GM19463 (cell line): ENCODE data around the gene CTNND2.

Experiments used
- ATAC-seq: cut with Tn5 transposase; IDR thresholded peaks from one replicate; pipeline ENCODE4 v1.9.1; 2021; ENCODE audit warnings: mild to moderate bottlenecking, moderate library complexity; ENCODE audit not compliant: unreplicated experiment

CTNND2 gene

DNA sequence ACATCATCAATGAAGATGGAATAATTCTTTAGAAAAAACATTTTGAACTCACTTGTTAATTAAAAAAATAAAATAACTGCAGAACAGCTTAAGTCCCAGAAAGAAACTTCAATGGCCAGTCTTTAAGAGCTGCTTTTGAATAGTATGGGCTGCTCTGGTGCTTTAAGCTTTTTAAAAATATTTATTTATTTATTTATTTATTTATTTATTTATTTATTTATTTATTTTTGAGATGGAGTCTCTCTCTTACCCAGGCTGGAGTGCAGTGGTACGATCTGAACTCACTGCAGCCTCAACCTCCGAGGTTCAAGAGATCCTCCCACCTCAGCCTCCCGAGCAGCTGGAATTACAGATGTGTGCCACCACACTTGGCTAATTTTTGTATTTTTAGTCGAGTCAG lies 626.9 kb downstream of the CTNND2 start:
- no peak for ATAC-seq

DNA sequence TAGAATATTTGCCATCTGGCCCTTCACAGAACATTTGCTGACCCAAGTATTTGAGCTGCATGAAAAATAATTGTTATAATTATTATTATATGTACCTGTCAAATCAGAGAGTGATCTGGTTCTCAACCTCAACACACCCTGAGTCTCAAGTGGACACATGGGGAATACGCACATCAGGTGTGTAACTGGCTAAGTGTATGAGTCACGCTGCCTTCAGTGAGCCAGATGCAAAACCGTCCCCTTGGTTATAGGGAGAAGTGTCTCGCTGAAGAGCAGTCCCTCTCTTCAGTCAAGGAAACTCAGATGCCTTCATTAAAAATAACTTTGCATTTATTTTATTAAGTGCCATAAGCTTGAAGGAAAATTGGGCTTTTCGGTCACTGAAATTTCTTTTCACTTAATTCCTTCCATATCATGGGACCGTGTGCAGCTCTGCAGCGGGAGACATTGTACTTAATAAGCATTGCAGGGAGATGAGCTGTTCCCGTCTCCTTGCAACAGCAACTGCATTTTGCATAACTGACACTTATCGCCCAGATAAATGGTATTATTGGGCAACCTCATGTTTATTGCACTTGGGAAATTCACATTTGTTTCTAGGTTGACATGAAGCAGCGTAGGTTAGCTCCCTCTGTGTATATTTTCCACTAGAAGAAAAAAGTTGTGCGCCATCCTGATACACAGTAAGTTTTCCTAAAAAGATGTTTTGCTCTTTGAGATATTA lies 630.9 kb downstream of the CTNND2 start:
- no peak for ATAC-seq

DNA sequence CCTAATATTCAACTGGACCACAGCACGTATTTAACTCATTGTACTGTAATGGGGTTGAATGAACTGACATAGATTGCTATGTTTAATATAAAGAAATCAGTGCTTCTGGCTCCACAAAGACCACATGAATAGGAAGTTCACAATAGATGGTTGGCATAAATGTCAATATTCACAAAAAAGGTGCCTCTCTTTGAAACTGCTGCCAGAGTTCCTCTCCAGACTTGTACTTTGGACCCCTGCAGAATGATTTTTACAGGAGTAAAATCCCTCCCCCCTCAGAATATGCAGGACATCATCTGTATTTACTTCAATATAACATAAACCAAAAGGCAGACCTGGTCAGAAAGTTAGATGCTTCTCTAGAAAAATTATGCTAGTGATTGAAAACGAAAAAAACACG lies 634.7 kb downstream of the CTNND2 start:
- no peak for ATAC-seq

DNA sequence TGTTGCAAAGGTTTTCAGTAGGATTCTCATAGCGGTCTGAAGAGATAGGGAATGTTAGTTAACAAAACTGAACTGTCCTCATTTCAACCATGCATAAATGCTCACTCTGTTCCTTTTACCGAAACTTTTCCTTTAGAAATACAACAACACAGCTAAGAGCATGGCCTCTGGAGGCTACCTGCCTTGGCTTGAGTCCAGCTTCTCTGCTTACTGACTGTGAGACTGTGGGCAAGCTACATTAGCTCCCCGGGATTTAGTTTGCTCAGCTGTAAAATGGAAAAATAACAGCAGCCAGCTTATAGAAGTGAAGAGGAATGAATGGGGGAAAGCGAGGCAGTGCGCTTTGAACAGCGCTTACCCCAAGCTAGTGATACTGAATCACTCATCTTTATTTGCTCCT lies 635.4 kb downstream of the CTNND2 start:
- ATAC-seq, result no peak

DNA sequence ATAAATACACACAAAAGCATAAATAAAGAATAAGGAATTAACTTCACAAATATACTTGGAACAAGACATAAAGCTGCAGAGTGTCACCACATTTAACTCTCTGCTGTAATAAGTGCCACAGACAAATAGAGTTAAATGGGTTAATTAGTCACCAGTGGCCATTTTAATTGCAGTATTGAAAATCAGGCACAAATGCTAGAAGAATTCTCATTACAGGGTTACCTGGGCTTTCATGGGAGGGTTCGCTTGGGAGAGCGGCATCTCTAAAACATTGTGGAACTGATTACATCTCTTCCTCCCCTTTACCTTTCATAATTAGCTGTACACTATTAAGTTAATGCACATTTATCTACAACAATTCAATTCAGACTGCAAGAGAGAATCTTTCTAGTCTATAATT lies 637.9 kb downstream of the CTNND2 start:
- no peak for ATAC-seq

DNA sequence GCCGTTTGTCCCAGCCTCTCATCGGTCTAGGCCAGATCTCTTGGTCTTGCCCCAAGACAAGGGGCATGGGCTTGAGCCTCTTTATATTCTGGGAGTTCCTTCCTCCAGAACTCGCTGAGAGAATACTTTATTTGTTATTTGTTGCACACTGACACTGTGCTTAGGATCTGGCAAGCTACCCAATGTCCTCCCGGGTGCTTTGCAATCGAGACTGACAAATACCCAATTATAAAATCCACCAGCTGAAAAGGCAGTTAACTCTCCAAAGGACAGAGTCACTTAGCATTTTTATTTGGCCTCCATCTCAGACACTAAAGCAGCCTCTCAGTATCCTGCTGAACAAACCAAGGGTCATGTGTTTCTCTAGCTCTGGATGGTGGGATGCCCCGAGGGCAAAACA lies 643.0 kb downstream of the CTNND2 start:
- ATAC-seq, result no peak

DNA sequence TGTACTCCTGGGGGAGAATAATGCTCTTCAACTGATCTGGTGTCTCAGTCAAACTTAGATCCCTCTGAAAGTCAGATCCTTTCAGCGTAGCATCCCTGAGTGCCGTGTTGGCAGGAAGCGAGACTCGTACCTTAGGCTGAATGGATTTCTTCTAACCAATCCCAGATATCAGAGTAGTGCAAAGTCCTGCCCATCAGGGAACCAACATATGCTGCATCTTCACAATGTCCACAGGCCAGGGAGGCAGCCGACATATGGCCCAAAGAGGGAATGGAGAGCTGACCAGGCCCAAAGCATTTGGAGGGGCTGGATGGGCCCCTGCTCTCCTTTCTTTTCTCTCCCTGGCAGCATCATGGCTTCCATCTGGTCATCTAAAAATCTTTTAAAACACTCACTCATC lies 646.2 kb downstream of the CTNND2 start:
- ATAC-seq, result no peak

DNA sequence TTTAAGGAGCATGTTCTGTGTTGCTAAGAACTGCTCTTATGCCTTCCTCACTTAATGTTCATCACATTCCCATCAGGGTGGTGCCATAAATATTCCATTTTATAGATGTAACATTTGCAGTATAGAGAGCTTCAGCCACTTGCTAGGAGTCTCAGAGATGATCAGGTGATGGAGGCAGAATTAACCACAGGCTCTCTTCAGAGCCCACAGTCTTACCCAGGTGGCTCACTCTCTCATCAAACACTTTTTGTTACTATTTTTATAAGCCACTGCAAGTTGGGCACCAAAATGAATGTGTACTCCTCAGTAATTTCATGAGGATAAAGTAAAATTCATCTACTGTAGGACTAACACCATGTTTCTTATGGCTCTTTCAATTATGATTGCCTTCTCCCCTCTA lies 651.7 kb downstream of the CTNND2 start:
- no peak for ATAC-seq

DNA sequence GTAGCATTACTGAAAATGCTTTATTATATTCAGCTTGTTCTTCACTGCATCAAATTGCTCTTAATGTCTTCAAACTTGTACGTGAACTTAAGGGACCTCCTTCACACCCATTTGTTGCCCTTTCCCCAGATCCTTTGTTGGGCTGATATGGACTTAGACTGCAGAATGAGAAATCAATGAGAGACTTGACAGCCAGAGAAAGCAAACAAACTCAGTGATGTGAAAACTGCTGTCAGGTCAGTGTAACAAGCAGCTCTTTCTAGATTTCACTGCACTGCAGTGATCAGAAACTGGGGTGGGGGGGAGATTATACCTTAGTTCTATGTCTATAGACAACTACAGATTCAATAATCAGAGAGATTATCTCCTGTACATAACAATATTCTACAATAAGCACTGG lies 652.2 kb downstream of the CTNND2 start:
- no peak for ATAC-seq

DNA sequence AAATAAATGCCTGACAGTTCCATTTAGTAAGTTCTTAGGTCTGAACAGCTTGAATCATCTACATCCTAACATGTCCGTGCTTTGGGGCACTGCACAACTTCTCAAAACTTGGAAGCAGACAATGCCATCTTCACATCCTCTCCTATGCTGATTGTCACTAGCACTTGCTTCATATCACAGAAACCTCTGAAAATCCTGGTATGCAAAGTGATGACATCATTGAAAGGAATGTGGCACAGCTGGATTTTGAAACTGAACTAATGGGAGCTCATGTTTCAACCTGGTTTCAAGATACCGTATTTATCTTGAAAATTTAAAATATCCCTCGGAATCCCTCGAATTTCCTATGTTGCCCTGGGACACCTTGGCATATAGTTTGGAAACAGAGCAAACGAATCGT lies 653.0 kb downstream of the CTNND2 start:
- no peak for ATAC-seq

DNA sequence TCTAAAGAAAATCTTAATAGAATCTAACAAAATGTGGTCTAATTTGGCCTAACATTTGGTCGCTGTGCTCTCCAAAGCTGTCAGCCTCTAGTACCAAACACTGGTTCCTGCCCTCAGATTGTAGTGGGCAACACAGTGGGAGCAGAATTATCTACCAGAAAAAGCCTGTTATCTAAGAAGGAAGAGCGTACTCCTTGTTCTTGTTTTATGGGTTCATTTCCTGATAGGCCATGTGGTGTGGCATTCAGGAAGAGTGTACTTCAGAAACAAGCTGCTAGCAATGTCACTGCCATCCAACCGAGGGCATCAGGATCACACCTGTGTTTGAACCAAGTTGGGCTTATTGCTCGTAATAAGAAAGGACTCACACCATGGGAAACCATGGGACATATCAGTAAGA lies 655.3 kb downstream of the CTNND2 start:
- no peak for ATAC-seq

DNA sequence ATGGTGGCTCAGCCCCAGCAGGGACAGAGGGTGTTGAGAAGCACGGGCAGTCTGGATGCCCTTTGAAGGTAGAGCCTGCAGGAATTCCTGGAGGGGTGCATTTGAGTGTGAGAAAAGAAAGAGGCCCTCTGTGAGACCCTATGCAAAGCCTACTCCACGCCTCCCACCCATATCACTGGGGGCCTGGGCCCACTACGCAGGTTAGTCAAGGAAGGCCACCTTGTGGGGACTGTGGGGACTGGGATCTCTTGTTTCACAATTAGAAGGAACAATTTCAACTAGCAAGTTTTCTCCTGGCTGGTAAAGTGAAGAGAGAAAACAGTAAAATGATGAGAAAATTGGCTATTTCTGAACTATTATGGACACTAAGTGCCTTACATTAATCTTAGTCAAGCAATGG lies 657.0 kb downstream of the CTNND2 start:
- no peak for ATAC-seq

DNA sequence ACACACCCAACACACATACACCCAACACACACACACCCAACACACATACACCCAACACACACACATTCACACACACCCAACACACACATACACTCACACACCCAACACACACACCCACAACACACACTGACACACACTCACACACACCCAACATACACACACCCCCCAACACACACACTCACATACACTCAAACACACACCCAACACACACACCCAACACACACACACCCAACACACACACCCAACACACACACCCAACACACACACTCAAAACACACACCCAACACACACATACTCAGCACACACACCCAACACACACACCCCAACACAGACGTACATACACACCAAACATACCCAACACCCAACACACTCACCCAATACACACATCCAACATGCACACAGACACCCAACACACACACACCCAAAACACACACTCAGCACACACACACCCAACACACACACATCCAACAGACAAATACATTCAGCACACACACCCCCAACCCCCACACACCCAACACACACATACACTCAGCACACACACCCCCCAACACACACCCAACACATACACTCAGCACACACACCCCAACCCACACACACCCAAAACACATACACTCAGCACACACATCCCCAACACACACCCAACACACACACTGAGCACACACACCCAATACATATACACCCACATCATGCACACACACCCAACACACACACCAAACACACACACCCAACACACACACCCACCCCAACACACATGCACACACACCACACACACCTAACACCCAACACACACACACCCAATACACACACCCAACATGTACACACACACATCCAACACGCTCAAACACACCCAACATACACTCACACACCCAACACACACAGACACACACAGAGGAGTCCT lies 663.7 kb downstream of the CTNND2 start:
- no peak for ATAC-seq

DNA sequence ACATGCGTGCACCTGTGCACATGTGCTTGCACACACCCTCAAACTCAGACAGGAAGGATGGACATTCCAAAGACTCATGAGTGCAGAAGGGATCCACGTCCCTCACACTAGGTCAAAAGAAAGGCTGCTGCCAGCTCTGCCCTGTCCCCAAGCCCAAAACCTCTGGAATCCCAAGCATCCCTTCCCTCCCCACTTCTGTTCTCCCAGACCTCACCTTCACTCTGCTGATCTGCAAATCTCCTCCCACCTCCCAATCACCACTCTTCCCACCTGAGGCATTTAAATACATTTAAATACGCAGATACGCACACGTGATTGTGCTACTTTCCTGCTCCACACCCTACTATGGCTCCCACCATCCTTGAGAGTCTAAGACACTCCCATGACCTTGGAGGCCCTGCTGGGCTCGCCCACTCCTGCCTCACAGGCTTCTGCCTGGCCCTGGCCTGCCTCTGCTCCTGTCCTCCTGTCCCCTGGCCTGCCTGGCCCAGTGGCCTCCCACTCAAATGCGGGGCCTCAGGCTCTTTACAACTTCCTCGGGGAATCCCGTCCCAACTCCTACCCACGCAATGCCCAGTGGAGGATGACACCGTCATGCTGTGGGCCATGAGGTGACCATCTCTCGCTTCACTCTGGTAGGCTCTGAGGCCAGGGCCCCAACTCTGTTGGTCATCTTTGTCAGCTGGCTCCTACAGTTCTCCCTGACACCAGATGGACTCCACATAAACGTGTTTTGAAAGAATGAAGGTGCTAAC lies 664.8 kb downstream of the CTNND2 start:
- ATAC-seq, result no peak

DNA sequence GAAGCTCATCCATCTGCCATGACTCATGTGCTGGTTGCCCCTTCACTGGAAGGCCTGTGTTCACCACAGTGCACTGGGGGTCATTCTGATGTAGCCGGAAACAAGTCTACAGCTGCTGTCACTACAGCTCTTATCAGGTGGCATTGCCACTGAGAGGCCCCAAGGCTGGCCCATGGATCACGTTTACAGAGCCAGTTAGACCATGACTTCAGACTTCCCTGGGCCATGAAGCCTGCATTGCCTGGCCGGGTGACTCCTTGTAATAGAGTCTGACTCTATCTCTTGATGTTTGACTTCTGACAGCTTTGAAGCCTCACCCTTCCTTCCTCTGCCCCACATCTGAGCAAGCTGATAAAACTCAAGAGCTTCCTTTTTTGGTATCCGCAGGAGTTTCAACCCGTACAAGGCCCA lies 669.7 kb downstream of the CTNND2 start:
- no peak for ATAC-seq

DNA sequence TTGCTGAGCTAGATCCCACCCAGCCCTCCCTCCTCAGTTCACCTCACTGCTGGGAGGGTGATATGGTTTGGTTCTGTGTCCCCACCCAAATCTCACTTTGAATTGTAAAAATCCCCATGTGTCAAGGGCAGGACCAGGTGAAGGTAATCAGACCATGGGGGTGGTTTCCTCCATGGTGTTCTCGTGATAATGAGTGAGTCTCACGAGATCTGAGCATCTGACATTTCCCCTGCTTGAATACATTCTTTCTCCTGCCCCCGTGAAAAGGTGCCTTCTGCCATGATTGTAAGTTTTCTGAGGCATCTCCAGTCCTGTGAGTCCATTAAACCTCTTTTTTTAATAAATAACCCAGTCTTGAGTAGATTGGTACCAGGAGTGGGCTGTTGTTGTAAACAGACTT lies 673.4 kb downstream of the CTNND2 start:
- ATAC-seq, result no peak

DNA sequence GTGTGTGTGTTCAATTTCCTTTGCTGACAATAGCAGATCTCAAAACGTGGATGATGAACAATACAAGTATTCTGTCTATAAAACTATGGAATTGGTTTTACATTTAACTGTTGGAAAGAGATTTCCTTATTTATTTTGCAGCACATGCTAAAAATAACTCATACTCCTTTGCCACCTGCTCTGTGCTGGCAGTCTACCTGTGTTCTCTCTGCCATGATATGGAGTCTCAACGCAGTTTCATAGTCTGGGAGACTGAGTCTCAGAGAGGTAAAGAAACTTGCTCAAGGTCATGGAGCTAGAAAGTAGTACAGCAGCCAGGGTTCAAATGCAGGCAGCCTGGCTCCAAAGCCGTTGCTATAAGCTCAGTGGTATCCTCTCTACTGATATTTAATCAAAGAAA lies 677.2 kb downstream of the CTNND2 start:
- no peak for ATAC-seq

DNA sequence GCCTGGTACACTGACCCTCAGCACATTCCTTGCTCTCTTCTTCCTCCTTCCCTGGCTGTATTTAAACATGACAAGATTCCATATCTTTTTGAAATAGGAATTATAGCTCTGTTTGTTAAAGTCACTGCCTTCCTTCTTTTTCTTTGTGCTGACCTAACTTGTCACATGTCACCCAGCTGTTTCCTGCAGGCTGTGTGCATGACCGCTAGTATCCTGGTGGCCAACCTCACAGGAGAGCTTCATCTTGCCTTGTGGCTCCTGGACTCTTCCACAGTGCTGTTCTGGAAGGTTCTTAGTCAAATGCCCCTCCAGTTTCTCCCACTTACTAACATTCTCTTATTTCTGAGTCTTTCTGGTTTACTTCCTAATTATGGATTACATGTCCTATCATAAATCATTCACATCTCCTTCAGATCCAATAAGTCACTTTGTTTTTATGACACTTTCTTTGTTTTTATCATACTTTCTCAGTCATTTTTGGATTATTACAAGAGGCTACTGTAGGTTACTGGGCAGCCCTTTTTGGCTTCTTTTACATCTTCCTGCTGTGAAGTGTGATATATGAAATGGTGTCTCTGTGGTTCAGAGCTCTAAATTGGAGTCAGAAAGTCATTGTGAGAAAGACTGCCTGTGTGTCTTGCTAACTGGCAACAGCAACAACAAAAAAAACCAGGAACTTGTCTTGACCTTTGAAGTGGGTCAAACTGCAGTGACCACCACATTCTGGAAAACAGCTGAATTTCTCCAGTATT lies 679.6 kb downstream of the CTNND2 start:
- no peak for ATAC-seq

DNA sequence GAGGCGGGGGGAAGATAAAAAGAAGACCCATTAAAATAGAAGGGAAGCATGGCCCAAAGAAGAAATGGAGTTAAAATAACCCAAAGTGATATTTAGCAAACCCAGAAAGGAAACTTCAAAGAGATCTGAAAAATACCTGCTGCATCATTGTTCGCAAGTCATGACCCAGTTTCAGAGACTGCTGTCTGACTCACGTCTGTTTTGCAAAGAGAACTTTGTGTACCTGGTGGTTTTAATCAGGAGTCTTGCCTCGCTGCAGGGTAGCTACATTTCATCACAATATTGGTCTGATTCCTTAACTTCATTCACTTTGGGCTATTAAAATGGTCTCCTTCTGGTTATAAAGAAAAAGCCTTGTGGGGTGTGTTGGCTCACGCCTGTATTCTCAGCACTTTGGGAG lies 682.1 kb downstream of the CTNND2 start:
- ATAC-seq, result no peak

DNA sequence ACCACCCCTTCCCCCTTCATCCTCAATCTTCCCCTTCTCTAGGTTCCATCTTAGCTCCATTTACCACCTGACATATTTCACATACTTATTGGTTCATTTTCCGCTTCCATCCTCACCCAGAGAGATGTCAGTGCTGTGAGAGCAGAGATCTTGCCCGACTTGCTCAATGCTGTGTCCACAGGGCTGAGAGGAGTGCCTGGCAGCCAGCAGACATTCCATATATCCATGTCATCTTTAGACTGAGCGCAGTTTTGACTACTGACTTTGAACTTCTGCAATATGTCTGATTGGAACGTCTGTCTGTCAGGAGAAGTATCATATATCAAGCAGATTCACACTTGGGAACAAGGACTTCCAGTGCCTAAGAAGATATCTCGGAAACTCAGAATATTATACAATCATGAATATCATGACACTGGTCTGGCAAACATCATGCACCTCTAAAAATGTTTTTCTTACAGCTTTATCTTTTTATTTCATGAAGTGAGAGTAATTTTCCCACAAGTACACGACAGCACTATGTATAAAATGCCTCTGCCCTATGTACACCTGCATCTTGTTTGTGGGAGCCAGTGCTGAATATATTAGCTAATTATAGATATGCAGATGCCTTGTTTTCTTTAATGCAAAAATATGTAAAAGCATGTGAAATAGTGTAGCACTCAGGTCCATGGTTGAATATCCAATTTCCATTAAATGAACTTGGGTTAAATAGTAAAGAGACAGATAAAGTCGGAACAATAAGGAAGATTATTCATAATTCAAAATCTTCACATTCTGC lies 689.2 kb downstream of the CTNND2 start:
- no peak for ATAC-seq
